Ovary (tissue), 3 donors: ENCODE data around the gene CYTH1.

Experiments used
- CTCF ChIP-seq, 3 donors: fragments of 450-650 bp in 2 of 3; fragments of 200-600 bp in 1 of 3; IDR thresholded peaks; one replicate each; pipeline versions ENCODE4 v1.5.1 to v1.8.0; 2016 to 2022; ENCODE audit warnings: antibody characterized with exemption in 3 of 3, mild to moderate bottlenecking in 1 of 3
- POLR2A ChIP-seq: fragments of 450-650 bp; IDR thresholded peaks from one replicate; pipeline ENCODE4 v1.6.1; 2017; ENCODE audit warnings: antibody characterized with exemption, mild to moderate bottlenecking, moderate library complexity
- donor health status: DM: no; HTN: no; CAD: no.

- no peak for TF ChIP-seq POLR2A
- no peak for TF ChIP-seq CTCF (IDR thresholded peaks at IDR 0.05)
Observed at GRCh38 chr17:78652024-78652423, 130.0 kb downstream of the CYTH1 start.
